HG03103 (cell line): ENCODE measurements around the gene NSUN5.
"Not testable (repeated sequence)": the region's sequence is repeated elsewhere in the genome, so short reads cannot be mapped to it uniquely, and the experiment has no call there.

Source experiments
- ATAC-seq: cut with Tn5 transposase; IDR thresholded peaks from one replicate; pipeline ENCODE4 v1.9.1; 2021; ENCODE audit warnings: low read depth; ENCODE audit not compliant: unreplicated experiment

Gene NSUN5

GRCh38 chr7:73297706-73298105 lies 10.9 kb downstream of the NSUN5 start:
- ATAC-seq: not testable (repeated sequence)

GRCh38 chr7:73297235-73297634 lies 11.4 kb downstream of the NSUN5 start:
- ATAC-seq: not testable (repeated sequence)

DNA sequence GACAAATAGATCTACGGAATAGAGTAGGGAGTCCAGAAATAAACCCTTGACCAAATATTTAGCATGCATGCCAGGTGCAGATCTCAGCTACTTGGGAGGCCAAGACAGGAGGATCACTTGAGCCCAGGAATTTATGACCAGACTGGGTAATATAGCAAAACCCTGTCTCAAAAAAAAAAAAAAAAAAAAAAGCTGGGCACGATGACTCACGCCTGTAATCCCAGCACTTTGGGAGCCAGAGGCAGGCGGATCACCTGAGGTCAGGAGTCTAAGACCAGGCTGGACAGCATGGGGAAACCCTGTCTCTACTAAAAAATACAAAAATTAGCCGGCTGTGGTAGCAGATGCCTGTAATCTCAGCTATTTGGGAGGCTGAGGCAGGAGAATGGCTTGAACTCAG lies 31.4 kb downstream of the NSUN5 start:
- ATAC-seq: not testable (repeated sequence)

DNA sequence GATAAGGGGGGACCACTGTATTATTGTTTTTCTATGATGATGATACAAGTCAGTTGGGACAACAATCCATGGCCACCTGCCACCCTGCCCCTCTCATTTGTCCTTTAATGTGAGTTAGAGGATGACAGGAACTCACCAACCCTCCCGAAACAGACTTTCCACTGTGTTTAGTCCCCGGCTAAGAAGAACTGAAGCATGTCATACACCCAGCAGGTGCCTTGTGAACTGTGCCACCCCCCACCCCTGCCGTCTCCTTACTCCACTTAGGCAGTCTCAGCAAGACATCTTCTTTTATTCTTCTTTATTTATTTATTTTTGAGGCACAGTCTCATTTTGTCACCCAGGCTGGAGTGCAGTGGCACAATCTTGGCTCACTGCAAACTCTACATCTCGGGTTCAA lies 40.8 kb downstream of the NSUN5 start:
- ATAC-seq: not testable (repeated sequence)

- peak; percentile 72 for ATAC-seq
These were observed 41.8 kb downstream of the NSUN5 start for GRCh38 chr7:73266719-73267368.

DNA sequence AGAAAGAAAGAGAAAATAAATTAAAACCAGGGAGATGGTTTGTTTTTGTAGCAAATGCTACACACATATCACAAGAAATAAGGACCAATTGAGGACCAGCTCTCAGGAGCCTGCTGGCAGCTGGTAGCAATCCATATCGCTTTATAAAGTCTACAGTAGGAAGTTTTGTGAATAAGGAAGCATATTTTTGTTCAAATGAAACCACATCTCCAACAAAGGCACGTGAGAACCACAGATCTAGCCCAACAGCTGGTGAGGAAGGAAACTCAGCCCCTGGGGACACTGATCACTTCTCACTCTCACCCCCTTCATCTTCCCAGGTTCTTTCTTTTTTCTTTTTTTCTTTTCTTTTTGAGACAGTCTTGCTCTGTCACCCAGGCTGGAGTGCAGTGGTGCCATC lies 46.2 kb downstream of the NSUN5 start:
- ATAC-seq: not testable (repeated sequence)
